ENCODE measurements around the gene ANAPC10.
"Not testable (repeated sequence)": the region's sequence is repeated elsewhere in the genome, so short reads cannot be mapped to it uniquely, and the experiment has no call there.

The ANAPC10 gene

DNA sequence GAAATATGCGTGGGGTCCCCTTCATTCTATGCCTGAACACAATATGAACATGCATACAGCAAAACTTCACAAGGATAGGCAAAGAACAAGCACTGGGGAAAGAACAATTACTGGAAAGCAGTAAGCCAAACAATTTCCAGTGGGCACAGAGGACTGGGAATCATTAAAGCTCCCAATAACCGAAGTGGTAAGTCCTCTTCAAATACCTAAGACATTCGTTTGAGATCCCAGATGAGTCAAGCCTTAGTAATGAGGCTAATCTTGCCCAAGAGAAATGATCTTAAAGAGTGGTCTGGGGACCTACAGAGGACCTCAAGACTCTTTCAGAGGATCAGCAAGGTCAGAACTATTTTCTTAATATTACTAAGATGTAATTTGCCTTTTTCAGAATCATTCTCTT, 28.6 kb downstream of the ANAPC10 start:
- no peak for DNase-seq

DNA sequence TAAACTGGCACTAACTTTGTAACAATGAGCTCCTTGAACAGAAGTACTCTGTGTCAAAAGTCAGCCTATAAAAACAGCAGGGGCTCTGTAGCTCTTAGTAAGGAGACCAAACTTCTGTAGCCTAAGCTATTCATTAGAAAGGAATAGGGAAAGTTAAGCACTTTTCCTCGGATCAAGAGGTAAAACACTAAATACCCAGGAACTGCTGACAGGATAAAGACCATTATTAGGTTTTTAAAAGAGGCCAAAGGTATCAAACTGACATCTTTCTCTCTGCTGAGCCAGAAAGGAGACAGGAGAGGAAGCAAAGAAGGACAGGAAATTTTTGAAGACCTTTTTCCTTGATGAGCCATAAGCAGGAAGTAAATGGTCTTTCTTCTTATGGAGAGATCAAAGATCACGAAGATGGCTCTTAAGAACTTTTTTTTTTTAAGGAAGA, 31.9 kb downstream of the ANAPC10 start:
- DNase-seq: no peak

DNA sequence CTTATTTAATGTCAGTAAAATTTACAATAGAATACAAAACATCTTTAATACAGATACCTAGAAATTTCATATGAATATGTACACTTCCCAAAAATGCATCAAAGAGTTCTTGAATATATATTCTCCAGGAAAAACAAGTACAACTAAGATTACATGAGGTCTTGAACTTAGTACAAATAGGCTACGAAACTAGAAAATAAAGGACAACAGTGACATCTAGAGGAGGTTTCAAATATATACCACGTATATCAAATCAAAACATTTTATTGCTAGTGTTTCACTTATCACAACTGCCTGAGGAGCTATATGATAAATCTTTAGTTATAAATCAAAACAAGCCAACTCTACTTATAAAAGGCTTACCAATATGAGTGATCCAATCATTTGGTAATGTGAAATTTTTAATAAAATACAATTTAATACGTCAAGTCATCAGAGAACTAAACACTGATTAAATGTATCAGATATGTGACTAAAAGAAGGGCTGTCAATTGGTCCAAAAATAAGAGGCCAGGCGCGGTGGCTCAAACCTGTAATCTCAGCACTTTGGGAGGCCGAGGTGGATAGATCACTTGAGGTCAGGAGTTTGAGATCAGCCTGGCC, 36.6 kb downstream of the ANAPC10 start:
- no peak for DNase-seq

DNA sequence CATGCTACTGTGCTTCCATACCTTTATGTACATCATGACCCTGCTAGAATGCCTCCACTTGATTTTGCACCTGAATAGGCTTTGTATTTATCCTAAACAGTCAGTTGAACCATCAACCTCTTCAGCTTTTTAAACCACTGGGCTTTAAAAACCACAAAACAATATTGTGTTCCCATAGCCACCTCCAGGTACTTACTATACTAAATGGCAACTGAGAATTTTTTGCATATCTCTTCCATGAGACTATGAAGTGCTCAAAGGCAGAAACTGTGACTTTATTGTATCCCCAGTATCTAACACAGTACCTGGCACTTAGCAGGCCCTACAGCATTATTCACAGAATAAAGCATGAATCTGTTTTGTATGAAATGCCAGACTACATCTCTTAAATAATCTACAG, 39.7 kb downstream of the ANAPC10 start:
- no peak for DNase-seq

DNA sequence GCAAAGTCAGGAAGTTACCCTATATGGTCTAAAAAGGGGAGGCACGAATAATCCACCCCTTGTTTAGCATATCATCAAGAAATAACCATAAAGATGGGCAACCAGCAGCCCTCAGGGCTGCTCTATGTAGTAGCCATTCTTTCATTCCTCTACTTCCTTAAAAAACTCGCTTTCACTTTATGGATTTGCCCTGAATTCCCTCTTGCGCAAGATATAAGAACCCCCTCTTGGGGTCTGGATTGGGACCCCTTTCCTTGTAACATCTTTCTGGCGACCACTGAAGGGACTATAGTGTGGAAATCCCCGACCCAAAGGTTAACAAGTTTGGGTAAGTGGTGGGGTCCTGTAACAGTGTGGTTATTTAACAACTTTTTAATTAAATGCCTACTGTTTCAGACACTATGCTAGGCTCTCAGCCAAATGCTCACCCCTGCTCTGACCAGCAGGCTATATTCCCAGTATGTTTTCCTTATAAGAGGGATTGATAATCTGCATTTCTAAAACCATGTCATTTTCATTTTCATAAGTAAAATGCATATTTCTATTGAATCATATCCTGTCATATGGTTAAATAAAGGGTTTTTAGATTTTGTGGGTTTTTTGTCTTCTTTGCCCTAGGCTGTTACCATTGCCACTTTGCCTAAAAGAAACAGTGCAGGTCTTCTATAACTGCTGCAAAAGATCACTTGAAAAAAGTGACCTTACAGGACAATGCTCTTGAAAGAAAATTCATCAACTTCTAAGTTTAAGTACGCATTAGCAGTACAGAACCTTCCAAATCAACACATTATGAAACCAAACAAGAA, 41.5 kb downstream of the ANAPC10 start:
- DNase-seq: no peak

DNA sequence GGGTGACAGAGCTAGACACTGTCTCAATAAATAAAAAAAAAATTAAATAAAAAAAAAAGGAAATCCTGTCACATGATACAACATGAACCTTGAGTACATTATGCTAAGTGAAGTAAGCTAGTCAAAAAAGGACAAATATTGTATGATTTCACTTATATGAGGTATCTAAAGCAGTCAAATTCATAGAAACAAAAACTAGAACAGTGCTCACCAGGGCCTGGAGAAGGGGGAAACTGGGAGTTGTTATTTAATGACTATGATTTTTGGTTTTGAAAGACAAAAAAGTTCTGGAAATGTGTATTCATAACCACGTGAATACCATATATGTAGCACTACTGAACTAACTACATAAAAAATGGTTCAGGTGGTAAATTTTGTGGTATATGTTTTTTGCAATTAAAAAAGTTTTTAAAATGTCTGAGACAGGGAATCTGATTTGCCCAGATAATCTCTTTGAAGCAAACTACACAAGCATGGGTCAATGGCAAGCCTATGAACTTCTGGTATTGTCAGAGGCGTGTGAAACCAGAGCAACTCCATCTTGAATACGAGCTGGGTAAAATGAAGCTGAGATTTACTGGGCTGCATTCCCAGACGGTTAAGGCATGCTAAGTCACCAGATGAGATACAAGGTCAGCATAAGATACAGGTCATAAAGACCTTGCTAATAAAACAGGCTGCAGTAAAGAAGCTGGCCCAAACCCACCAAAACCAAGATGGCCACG, 42.3 kb downstream of the ANAPC10 start:
- no peak for DNase-seq

DNA sequence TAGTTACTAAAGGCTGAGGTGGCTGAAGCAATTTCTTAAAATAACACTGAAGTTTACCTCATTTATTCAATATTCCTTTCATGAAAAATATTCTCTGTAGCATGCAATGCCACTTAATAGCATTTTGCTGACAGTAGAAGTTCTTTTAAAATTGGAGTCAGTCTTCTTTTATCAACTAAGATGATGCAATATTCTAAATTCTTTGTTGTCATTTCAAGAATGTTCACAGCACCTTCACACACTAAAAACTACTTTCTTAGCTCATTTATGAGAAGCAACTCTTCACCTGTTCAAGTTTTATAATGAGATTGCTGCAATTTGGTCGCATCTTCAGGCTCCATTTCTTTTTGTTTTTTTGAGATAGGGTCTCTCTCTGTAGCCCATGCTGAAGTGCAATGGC, 48.8 kb downstream of the ANAPC10 start:
- no peak for DNase-seq

DNA sequence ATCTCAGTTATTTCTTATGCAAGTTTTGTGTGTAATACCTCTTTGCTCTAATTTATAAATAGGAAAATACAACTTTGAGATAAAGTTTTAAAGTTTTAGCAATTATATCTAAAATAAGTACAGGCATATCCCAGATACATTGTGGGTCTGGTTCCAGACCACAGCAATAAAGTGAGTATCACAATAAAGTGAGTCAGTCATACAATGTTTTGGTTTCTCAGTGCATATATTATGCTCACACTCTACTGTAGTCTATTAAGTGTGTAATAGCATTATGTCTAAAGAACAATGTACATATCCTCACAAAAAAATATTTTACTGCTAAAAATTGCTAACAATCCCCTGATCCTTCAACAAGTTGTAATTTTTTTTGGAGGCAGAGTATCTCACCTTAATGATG, 49.2 kb downstream of the ANAPC10 start:
- DNase-seq: no peak

DNA sequence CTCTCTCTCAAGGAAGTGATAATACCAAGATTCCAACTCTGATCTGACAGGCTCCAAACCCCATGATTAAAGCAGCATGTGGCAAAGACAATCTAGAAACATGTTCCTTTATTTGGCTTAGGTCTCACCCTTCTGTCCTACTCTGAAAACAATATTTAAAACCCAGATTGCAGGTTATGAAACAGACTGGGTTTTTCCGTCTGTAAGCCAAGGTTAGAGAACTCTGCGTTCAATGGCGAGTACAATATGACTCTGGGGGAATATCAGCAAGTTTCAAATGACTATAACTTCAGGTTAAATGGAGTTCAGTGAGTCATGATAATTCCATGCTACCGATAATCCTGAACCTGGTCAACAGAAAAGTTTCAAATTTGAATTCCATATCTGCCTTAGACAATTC, 50.8 kb downstream of the ANAPC10 start:
- no peak for DNase-seq

DNA sequence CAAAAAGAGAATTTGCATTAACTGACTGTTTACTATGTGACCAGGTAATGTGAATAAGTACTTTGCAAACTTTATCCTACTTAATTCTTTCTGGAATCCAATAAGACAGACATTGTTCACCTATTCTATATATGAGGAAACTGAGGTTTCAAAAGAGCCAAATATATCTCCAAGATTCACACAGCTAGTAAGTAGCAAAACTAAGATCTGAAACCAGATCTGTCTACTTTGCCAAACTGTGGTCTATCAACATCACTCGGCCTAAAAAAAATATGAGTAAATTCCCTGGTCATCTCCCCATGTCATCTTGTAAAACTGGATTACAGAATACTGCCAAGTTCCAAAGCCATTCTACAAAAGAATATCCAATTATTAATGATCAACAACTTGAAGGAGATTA, 52.8 kb downstream of the ANAPC10 start:
- no peak for DNase-seq

DNA sequence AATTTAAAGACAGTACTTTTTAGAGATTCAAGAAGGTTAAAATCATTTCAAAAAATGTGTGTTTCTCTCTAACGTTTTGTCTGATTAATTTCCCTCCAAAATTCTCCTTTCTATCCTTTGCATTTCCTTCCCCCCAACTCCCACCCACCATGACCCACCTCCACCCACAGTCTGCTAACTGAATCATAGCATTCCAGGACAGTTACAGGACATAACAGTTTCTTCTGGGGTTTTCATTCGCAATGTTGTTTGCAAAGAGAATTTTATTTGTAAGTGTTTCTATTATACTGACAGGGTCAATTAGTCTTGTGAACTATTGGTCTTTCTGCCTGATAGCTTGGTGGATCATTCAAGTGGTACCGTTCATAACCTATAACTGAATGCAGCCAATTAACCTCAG, 53.7 kb downstream of the ANAPC10 start:
- DNase-seq: no peak

DNA sequence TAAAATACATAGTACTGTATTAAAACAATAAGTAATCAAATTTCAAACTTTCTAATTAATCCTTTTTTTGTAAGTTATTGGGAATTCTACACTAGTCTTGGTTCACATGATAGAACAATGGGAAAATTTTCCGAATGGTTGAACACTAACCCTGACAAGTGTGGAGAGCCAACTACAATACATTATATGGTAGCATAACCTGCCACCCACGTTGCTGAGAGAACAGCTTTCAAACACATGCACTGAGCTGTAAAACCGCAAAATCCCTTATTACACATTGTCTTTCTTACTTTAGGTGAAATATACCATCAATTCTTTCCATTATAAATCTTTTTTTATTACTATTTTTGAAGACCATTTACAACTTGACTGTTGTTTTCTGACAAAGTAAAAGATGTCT, 54.7 kb downstream of the ANAPC10 start:
- DNase-seq: no peak

DNA sequence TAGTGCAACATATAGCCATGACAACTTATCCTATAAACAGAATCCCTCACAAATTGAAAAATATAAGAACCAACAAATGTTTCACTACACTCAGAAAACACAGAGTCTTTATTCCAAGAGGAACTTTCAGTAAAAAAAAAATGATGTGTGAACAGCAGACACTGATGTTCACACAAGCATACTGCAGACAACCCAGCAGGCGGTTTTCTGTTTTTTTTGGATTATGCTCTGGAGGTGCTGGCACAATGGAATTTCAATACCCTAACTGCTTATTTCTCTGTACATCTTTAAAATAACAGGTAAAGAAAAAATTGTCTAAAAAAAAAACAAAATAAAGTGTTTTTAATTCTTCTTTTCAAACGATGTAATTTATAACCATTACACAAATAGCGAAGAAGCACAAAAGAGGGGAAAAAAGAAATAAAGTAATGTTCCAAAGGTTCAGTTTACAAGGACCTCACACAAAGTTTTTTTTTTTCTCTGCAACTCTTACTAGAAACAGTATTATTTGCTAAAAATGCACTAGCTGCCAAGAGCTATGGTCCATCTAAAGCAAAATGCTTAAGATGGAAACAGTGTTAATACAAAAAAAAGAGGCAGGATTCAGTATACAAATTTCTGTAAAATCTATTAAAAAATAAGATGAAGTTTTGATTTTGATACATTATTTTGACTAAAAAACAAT, 55.3 kb downstream of the ANAPC10 start:
- DNase-seq: no peak

DNA sequence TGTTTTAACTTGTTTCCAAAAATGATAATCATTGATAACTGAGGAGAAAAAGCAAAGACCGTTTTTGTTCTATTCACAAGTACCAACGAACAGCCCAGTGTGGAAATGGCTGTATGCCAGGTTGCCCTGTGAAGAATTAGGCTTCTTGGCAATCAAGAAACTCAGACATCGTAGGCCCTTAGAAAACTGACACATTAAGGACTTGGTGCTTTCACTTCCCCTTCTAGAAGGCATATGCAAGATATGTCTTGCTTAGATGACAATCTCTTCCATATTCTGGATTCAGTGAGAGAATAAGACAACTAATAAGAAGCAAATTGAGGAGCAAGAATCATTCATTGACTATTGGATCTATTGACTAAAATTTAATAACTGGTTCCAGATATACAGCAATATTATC, 56.6 kb downstream of the ANAPC10 start:
- no peak for DNase-seq

DNA sequence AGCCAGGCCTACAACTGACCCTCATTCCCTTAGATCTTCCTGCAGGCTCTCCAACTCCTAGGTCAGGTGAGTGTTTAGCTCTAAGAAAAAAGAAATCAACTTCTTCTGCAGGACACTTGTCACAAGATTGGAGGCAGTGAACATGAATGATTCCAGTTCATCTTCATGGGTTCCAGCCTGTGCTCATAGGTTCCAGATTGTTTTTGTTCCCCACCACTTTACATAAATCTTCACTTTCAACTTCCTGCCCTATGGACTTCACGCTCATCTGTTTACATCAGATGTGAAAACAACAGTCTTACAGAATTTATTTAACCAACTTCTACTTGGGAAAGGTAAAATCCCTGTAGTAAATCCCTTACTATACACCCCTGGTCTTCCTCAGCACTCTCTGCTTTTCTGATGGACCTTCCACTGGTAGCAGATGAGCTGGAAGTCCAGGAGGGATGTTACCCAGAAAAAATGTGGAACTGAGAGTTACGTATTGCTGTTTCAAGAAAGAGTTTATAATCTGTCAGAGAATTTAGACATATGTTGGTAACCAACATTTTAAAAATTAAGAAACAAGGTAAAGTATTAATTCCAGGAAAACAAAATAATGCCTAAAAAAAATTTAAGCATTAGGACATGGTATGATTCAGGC, 62.4 kb downstream of the ANAPC10 start:
- no peak for DNase-seq

DNA sequence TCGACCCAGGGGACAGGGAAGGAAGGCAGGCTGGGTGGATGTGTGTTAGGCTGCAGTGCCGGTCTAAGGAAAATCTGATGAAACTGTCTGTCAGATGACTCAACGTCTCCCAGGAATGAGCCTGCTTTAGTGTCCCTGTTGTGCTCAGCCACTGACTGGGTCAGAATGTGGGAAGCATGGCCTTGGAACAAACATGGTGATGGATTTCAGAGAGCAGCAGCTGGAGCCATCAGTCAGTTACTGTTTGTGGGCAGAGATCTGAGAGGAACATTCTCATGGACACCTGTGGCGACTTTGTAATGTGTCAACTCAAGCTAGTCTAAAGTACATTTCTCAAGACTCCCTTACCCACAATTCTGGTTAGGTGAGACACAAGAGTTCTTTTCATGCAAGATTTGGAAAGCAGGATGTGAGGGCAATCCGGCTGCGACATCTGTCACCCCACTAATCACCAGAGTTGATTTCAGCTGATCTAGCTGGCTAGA, 63.2 kb downstream of the ANAPC10 start:
- DNase-seq: no peak

DNA sequence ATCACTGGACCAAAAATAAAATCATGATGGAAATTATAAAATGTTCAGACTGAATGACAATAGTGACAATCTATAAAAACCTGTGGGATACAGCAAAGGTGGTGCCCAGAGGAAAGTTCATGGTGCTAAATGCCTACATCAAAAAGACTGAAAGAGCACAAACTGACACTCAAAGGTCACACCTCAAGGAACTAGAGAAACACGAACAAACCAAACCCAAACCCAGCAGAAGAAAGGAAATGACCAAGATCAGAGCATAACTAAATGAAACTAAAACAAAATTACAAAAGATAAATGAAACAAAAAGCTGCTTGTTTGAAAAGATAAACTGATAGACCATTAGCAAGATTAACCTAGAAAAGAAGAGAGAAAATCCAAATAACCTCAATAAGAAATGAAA, 78.7 kb downstream of the ANAPC10 start:
- DNase-seq: no peak

DNA sequence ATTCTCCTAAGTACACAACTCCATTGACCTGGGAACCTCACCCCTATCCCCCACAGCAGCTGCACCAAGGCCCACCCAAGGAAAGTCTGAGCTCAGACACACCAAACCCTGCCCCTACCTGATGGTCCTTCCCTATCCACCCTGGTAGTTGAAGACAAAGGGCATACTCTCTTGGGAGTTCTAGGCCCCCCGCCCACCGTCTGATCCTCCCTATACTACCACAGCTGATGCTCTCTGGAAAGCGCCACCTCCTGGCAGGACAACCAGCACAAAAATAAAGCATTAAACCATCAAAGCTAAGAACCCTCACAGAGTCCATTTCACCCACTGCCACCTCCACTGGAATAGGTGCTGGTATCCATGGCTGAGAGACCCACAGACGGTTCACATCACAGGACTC, 83.6 kb downstream of the ANAPC10 start:
- no peak for DNase-seq

DNA sequence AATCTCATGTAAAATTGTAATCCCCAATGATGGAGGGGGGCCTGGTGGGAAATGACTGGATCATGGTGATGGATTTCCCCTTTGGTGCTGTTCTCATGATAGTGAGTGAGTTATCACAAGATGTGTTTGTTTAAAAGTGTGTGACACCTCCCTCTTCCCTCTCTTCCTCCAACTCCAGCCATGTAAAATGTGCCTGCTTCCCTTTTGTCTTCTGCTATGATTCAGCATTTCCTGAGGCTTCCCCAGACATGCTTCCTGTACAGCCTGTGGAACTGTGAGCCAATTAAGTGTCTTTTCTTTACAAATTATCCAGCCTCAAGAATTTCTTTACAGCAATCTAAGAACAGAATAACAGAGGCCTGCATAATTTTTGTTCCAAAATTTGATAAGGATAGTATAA, 85.2 kb downstream of the ANAPC10 start:
- DNase-seq: no peak

DNA sequence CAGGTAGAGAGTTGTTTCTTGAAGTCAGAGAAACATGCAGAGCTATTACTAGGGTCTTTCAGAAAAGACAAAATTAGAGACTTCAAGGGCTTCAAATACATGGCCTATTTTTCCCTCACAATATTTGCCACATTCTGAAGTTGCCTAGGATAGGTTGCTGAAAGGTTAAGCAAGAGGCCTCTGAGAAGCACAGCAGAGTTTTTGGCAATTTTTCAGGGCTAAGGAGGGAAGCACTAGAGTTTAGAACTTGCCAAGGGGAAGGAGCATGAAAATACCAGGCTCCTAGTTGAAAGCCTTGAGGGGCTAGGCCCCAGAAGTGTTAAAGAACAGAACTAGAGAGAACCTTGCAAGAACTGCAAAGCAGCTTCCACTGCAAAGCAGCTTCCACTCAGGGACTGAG, 86.4 kb downstream of the ANAPC10 start:
- no peak for DNase-seq

DNA sequence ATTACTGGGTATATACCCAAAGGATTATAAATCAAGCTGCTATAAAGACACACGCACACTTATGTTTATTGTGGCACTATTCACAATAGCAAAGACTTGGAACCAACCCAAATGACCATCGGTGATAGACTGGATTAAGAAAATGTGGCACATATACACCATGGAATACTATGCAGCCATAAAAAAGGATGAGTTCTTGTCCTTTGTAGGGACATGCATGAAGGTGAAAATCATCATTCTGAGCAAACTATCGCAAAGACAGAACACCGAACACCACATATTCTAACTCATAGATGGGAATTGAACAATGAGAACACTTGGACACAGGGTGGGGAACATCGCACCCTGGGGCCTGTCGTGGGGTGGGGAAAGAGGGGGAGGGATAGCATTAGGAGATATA, 87.7 kb downstream of the ANAPC10 start:
- not testable (repeated sequence) for DNase-seq

DNA sequence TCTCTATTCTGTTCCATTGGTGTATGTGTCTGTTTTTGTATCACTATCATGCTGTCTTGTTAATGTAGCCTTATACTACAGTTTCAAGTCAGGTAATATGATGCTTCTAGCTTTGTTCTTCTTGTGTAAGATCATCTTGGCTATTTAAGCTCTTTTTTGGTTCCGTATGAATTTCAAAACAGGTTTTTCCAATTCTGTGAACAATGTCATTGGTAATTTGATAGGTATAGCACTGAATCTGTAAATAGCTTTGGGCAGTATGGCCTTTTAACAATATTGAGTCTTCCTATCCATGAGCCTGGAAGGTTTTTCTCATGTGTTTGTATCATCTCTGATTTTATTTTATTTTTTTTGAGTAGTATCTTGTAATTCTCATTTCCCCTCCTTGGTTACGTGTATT, 94.3 kb downstream of the ANAPC10 start:
- DNase-seq: no peak

DNA sequence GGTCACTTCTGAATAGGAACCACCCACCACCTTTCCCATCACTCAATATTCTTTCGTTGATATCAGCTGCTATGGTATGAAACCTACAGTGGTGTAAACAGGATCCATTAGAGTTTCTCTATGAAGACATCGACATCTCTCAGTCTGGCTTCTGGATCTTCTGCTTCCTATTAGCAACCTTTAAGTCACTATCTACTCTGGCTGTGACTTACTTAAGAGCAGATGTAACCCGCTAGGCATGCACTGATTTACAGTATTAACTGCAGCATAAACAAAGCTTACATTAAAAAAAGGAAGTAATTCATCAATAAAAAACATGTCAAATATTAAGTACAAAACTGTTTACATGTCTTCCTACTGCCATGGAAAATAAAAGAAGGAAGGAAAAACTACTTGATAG, 96.4 kb downstream of the ANAPC10 start:
- no peak for DNase-seq
